Mammary epithelial cell (primary cell): ENCODE measurements around the gene MAN2C1.

Source experiments
- CTCF ChIP-seq, 2 donors: IDR thresholded peaks in 1 of 2; conservative IDR thresholded peaks in 1 of 2; 2 replicates each; pipeline ENCODE4 v1.5.1; 2011 to 2012; ENCODE audit warnings: inconsistent platforms in 2 of 2, low read length in 2 of 2, mild to moderate bottlenecking in 2 of 2, control low read depth in 1 of 2, low read depth in 1 of 2; ENCODE audit not compliant: insufficient read depth in 1 of 2; ENCODE audit errors: extremely low read depth in 1 of 2
- EZH2 ChIP-seq: IDR thresholded peaks from 2 replicates; pipeline ENCODE4 v1.6.1; 2012; ENCODE audit warnings: low read length, inconsistent platforms, borderline replicate concordance

GRCh38 chr15:75358771-75359536, 9.5 kb downstream of the MAN2C1 start:
- TF ChIP-seq EZH2 (no peak), CTCF (conservative IDR thresholded peaks at IDR 0.05 in 1 of 2, IDR thresholded peaks at IDR 0.05 in 1 of 2; ENCODE audit: extremely low read depth in 1 of 2, insufficient read depth in 1 of 2, low read depth in 1 of 2, low read length in 2 of 2) (no peak)
